ENCODE measurements around the gene ABL1.

ABL1 gene

GRCh38 chr9:130845254-130845653, 10.2 kb downstream of the ABL1 start:
- Histone ChIP-seq H2AFZ (ENCODE audit: low read depth, low read length) (no peak overlapping the region), H3K36me3 (ENCODE audit: insufficient read depth, low read length) (peaks cover 19% of the 10 kb centered on the region), H3K4me1 (ENCODE audit: insufficient read depth, low read length) (no peaks in the 10 kb centered on the region), H3K9ac (ENCODE audit: low read depth, low read length) (no peak overlapping the region), H4K20me1 (ENCODE audit: insufficient read depth, low read length) (peaks cover 64% of the 10 kb centered on the region), H3K4me3 (ENCODE audit: low read depth in 1 of 2, low read length in 2 of 2) (no peak overlapping the region), H3K79me2 (ENCODE audit: insufficient read depth, low read length) (peaks cover 100% of the 10 kb centered on the region), H3K4me2 (ENCODE audit: insufficient read depth, low read length) (no peak overlapping the region), H3K27me3 (ENCODE audit: insufficient read depth, low read length, poor library complexity) (no peaks in the 10 kb centered on the region), H3K27ac (ENCODE audit: low read length) (no peak overlapping the region), H3K9me3 (ENCODE audit: insufficient read depth, low read length, severe bottlenecking) (no peaks in the 10 kb centered on the region)
- no peak for DNase-seq
- no peak for ATAC-seq (ENCODE audit: insufficient read depth, low read depth)
- no peak for TF ChIP-seq CTCF (IDR thresholded peaks at IDR 0.05; ENCODE audit: borderline replicate concordance, extremely low read depth, low read length, poor library complexity, severe bottlenecking)
- TF ChIP-seq EZH2 (IDR thresholded peaks at IDR 0.05; ENCODE audit: borderline replicate concordance, low read depth, low read length, severe bottlenecking), result no peak

GRCh38 chr9:130845901-130846481, 10.9 kb downstream of the ABL1 start:
- H3K9ac ChIP-seq (ENCODE audit: low read depth, low read length), result no peak overlapping the region
- no peak for ATAC-seq (ENCODE audit: insufficient read depth, low read depth)
- peaks cover 19% of the 10 kb centered on the region for H3K36me3 ChIP-seq (ENCODE audit: insufficient read depth, low read length)
- no peak overlapping the region for H2AFZ ChIP-seq (ENCODE audit: low read depth, low read length)
- DNase-seq, result no peak
- H3K4me3 ChIP-seq (ENCODE audit: low read depth in 1 of 2, low read length in 2 of 2), result no peak overlapping the region
- H4K20me1 ChIP-seq (ENCODE audit: insufficient read depth, low read length), result peaks cover 59% of the 10 kb centered on the region
- H3K79me2 ChIP-seq (ENCODE audit: insufficient read depth, low read length), result peaks cover 100% of the 10 kb centered on the region
- TF ChIP-seq EZH2 (IDR thresholded peaks at IDR 0.05; ENCODE audit: borderline replicate concordance, low read depth, low read length, severe bottlenecking), result no peak
- TF ChIP-seq CTCF (IDR thresholded peaks at IDR 0.05; ENCODE audit: borderline replicate concordance, extremely low read depth, low read length, poor library complexity, severe bottlenecking), result no peak
- H3K4me2 ChIP-seq (ENCODE audit: insufficient read depth, low read length), result no peak overlapping the region
- H3K4me1 ChIP-seq (ENCODE audit: insufficient read depth, low read length), result no peaks in the 10 kb centered on the region
- H3K27me3 ChIP-seq (ENCODE audit: insufficient read depth, low read length, poor library complexity), result no peaks in the 10 kb centered on the region
- no peaks in the 10 kb centered on the region for H3K9me3 ChIP-seq (ENCODE audit: insufficient read depth, low read length, severe bottlenecking)
- no peak overlapping the region for H3K27ac ChIP-seq (ENCODE audit: low read length)

- Histone ChIP-seq H3K9me3 (ENCODE audit: insufficient read depth, low read length, severe bottlenecking) (no peaks in the 10 kb centered on the region), H3K9ac (ENCODE audit: low read depth, low read length) (no peak overlapping the region), H3K4me1 (ENCODE audit: insufficient read depth, low read length) (no peaks in the 10 kb centered on the region), H3K27ac (ENCODE audit: low read length) (no peak overlapping the region), H3K36me3 (ENCODE audit: insufficient read depth, low read length) (peaks cover 19% of the 10 kb centered on the region), H4K20me1 (ENCODE audit: insufficient read depth, low read length) (peaks cover 59% of the 10 kb centered on the region), H3K79me2 (ENCODE audit: insufficient read depth, low read length) (peaks cover 100% of the 10 kb centered on the region), H2AFZ (ENCODE audit: low read depth, low read length) (no peak overlapping the region), H3K4me3 (ENCODE audit: low read depth in 1 of 2, low read length in 2 of 2) (no peak overlapping the region), H3K27me3 (ENCODE audit: insufficient read depth, low read length, poor library complexity) (no peaks in the 10 kb centered on the region), H3K4me2 (ENCODE audit: insufficient read depth, low read length) (no peak overlapping the region)
- ATAC-seq (ENCODE audit: insufficient read depth, low read depth), result no peak
- no peak for TF ChIP-seq EZH2 (IDR thresholded peaks at IDR 0.05; ENCODE audit: borderline replicate concordance, low read depth, low read length, severe bottlenecking)
- no peak for TF ChIP-seq CTCF (IDR thresholded peaks at IDR 0.05; ENCODE audit: borderline replicate concordance, extremely low read depth, low read length, poor library complexity, severe bottlenecking)
- no peak for DNase-seq
These were observed 11.6 kb downstream of the ABL1 start for GRCh38 chr9:130846487-130847305.
